Panc1 (cell line): ENCODE measurements around the gene SEC22C. TPM values are rescaled to one million over a fixed set of nuclear protein-coding genes. Genes with fewer than 3 reads are reported as not detected.

Source experiments
- ATAC-seq: fragments of 200-7000 bp; cut with Tn5 transposase; 2 replicates; pipeline ENCODE4 v1.9.1; 2020; ENCODE audit warnings: mild to moderate bottlenecking, moderate library complexity
- BruUV-seq: library from RNA; stranded (reverse); fragments of 400-500 nt; replicated peaks from 2 replicates; lab custom pipeline; 2021; lab: Mats Ljungman, UMichigan
- CTCF ChIA-PET: fragments of 300-600 bp; sonication (Branson Sonifier 250); formaldehyde crosslinking; loops from one replicate; lab custom pipeline; 2022; ENCODE audit warnings: antibody characterized with exemption; lab: Charles Lee
- POLR2A ChIA-PET: fragments of 300-600 bp; sonication (Branson Sonifier 250); formaldehyde crosslinking; loops from one replicate; lab custom pipeline; 2022; ENCODE audit warnings: antibody characterized with exemption; lab: Charles Lee
- DNase-seq: peaks from one replicate; pipeline ENCODE4 v3.0.0-alpha.2; 2010; ENCODE audit warnings: low read depth, low spot score
- H3K27ac ChIP-seq: 2 replicates; pipeline ENCODE4 v1.5.1; 2011; ENCODE audit warnings: mild to moderate bottlenecking, low read length, inconsistent platforms
- H3K27me3 ChIP-seq: fragments of 200-500 bp; sonication (Bioruptor generic); 2 replicates; pipeline ENCODE4 v1.6.0; 2014; ENCODE audit warnings: low read length, inconsistent platforms; ENCODE audit not compliant: control insufficient read depth, insufficient read depth
- H3K36me3 ChIP-seq: fragments of 200-500 bp; sonication (Bioruptor generic); 2 replicates; pipeline ENCODE4 v1.5.1; 2014; ENCODE audit warnings: inconsistent platforms, mild to moderate bottlenecking, low read length, moderate library complexity; ENCODE audit not compliant: control insufficient read depth, insufficient read depth
- H3K4me1 ChIP-seq: 2 replicates; pipeline ENCODE4 v1.5.1; 2011; ENCODE audit warnings: inconsistent platforms, mild to moderate bottlenecking, low read length, moderate library complexity; ENCODE audit not compliant: control insufficient read depth, insufficient read depth
- H3K4me3 ChIP-seq, 2 experiments: 2 replicates each; pipeline ENCODE4 v1.5.1; 2011 to 2012; ENCODE audit warnings: low read depth in 2 of 2, low read length in 2 of 2, mild to moderate bottlenecking in 2 of 2, inconsistent platforms in 1 of 2, moderate library complexity in 1 of 2
- H3K9me3 ChIP-seq: fragments of 200-500 bp; sonication (Bioruptor generic); 2 replicates; pipeline ENCODE4 v1.5.1; 2014; ENCODE audit warnings: low read depth, mild to moderate bottlenecking, inconsistent platforms, low read length, moderate library complexity; ENCODE audit not compliant: control insufficient read depth, insufficient read depth
- CTCF ChIP-seq: fragments of 450-650 bp; IDR thresholded peaks from 2 replicates; pipeline ENCODE4 v1.5.1; 2017; ENCODE audit warnings: mild to moderate bottlenecking
- POLR2AphosphoS5 ChIP-seq: IDR thresholded peaks from 2 replicates; pipeline ENCODE4 v1.6.1; 2012; ENCODE audit warnings: mild to moderate bottlenecking, low read depth, low read length, moderate library complexity
- REST ChIP-seq, 2 experiments: IDR thresholded peaks; 2 replicates each; pipeline ENCODE4 v1.6.1; 2011 to 2012; ENCODE audit warnings: low read depth in 2 of 2, control low read depth in 1 of 2, low read length in 1 of 2, mild to moderate bottlenecking in 1 of 2, moderate library complexity in 1 of 2; ENCODE audit not compliant: insufficient read depth in 1 of 2
- SIN3A ChIP-seq: IDR thresholded peaks from 2 replicates; pipeline ENCODE4 v1.6.1; 2012; ENCODE audit warnings: low read depth, mild to moderate bottlenecking, low read length, moderate library complexity, borderline replicate concordance; ENCODE audit not compliant: insufficient read depth
- TCF7L2 ChIP-seq: IDR thresholded peaks from 2 replicates; pipeline ENCODE4 v1.6.1; 2011; ENCODE audit warnings: mild to moderate bottlenecking, low read depth, low read length, inconsistent platforms
- in situ Hi-C: cut with HindIII; loops from 2 replicates; pipeline ENCODE4 v1.10.0; 2016; ENCODE audit warnings: low sequenced_read_pairs, low pct_unique_long_range_greater_than_20kb
- intact Hi-C: fragments of 100-400 bp; cut with micrococcal nuclease; formaldehyde crosslinking; loops from one replicate; pipeline ENCODE4 v1.10.0; 2022; ENCODE audit not compliant: unreplicated experiment
- total RNA-seq: library from RNA; stranded (reverse); gene quantifications from one replicate; pipeline ENCODE4 v1.2.1, GENCODE V29; 2021; ENCODE audit not compliant: unreplicated experiment

Gene SEC22C
- total RNA-seq, 1 experiment from 2014 or later: 45.9 TPM

- no peaks in the 10 kb centered on the region for H3K4me1 ChIP-seq
- H3K9me3 ChIP-seq: no peaks in the 10 kb centered on the region
- H3K27me3 ChIP-seq: no peaks in the 10 kb centered on the region
- ChIA-PET CTCF (no interaction called here), POLR2A (no interaction called here)
- DNase-seq: no peak
- no peak for TF ChIP-seq TCF7L2
- no peak for ATAC-seq
- in situ Hi-C loops (no loop called here), intact Hi-C loops (no loop called here)
- H3K36me3 ChIP-seq: no peaks in the 10 kb centered on the region
- no peak overlapping the region for H3K27ac ChIP-seq
- no TSS peak for BruUV-seq
- H3K4me3 ChIP-seq: no peak overlapping the region
Measured at GRCh38 chr3:42525212-42525611, 56.6 kb downstream of the SEC22C start.

- POLR2A ChIA-PET: no interaction called here
- intact Hi-C loops: no loop called here
- Histone ChIP-seq H3K36me3 (no peaks in the 10 kb centered on the region), H3K27ac (no peak overlapping the region), H3K9me3 (no peaks in the 10 kb centered on the region), H3K4me1 (no peaks in the 10 kb centered on the region), H3K27me3 (no peaks in the 10 kb centered on the region), H3K4me3 (no peak overlapping the region)
- DNase-seq (no peak), ATAC-seq (no peak)
- BruUV-seq: no TSS peak
- no peak for TF ChIP-seq REST (IDR thresholded peaks at IDR 0.05; ENCODE audit: insufficient read depth in 1 of 2, low read depth in 2 of 2, low read length in 1 of 2)
- TF ChIP-seq SIN3A: no peak
- CTCF ChIA-PET: no interaction called here
- in situ Hi-C loops: no loop called here
Measured at GRCh38 chr3:42524751-42525150, 57.0 kb downstream of the SEC22C start.

GRCh38 chr3:42520906-42521305, 60.9 kb downstream of the SEC22C start:
- BruUV-seq: no TSS peak
- intact Hi-C loops: no loop called here

More at GRCh38 chr3:42520906-42521305, 60.9 kb downstream of the SEC22C start:
- POLR2A ChIA-PET: no interaction called here
- H3K9me3 ChIP-seq: no peaks in the 10 kb centered on the region
- no peak overlapping the region for H3K27ac ChIP-seq
- TF ChIP-seq REST (IDR thresholded peaks at IDR 0.05; ENCODE audit: insufficient read depth in 1 of 2, low read depth in 2 of 2, low read length in 1 of 2) (no peak), SIN3A (no peak), CTCF (no peak), TCF7L2 (no peak), POLR2AphosphoS5 (no peak)
- H3K27me3 ChIP-seq: no peaks in the 10 kb centered on the region
- no peaks in the 10 kb centered on the region for H3K36me3 ChIP-seq
- ATAC-seq (no peak), DNase-seq (no peak)
- H3K4me3 ChIP-seq: no peak overlapping the region
- no peaks in the 10 kb centered on the region for H3K4me1 ChIP-seq
- in situ Hi-C loops: no loop called here
- CTCF ChIA-PET: no interaction called here
